ENCODE data around the gene PPM1A. TPM values are rescaled to one million over a fixed set of nuclear protein-coding genes. Genes with fewer than 3 reads are reported as not detected.

Gene PPM1A
- polyA plus RNA-seq, 4 donors: 62.7 to 82.1 (median 71.5) TPM

GRCh38 chr14:60257865-60258264, 8.8 kb downstream of the PPM1A start:
- no peak for DNase-seq (ENCODE audit: low read depth in 4 of 4, low spot score in 2 of 4)

- no peak for DNase-seq (ENCODE audit: low read depth in 4 of 4, low spot score in 2 of 4)
Measured at GRCh38 chr14:60265163-60265562, 16.1 kb downstream of the PPM1A start.

- DNase-seq (ENCODE audit: low read depth in 4 of 4, low spot score in 2 of 4): no peak
Measured at GRCh38 chr14:60266021-60266937, 17.3 kb downstream of the PPM1A start.

- DNase-seq (ENCODE audit: low read depth in 4 of 4, low spot score in 2 of 4): no peak
Measured at GRCh38 chr14:60272177-60272576, 23.2 kb downstream of the PPM1A start.

- DNase-seq (ENCODE audit: low read depth in 4 of 4, low spot score in 2 of 4): peak in 2 of 4 donors; percentile 7 to 15
Measured at GRCh38 chr14:60273956-60274355, 24.9 kb downstream of the PPM1A start.

- DNase-seq (ENCODE audit: low read depth in 4 of 4, low spot score in 2 of 4): peak in 1 of 4 donors; percentile 7
Measured at GRCh38 chr14:60274448-60274847, 25.4 kb downstream of the PPM1A start.

GRCh38 chr14:60275932-60276331, 26.9 kb downstream of the PPM1A start:
- no peak for DNase-seq (ENCODE audit: low read depth in 4 of 4, low spot score in 2 of 4)

GRCh38 chr14:60276347-60276746, 27.3 kb downstream of the PPM1A start:
- DNase-seq (ENCODE audit: low read depth in 4 of 4, low spot score in 2 of 4): no peak

GRCh38 chr14:60277605-60278190, 28.7 kb downstream of the PPM1A start:
- DNase-seq (ENCODE audit: low read depth in 4 of 4, low spot score in 2 of 4): no peak

GRCh38 chr14:60278350-60278749, 29.3 kb downstream of the PPM1A start:
- no peak for DNase-seq (ENCODE audit: low read depth in 4 of 4, low spot score in 2 of 4)

- no peak for DNase-seq (ENCODE audit: low read depth in 4 of 4, low spot score in 2 of 4)
Measured at GRCh38 chr14:60287452-60287851, 38.4 kb downstream of the PPM1A start.

GRCh38 chr14:60288279-60288678, 39.3 kb downstream of the PPM1A start:
- DNase-seq (ENCODE audit: low read depth in 4 of 4, low spot score in 2 of 4): no peak

- no peak for DNase-seq (ENCODE audit: low read depth in 4 of 4, low spot score in 2 of 4)
Measured at GRCh38 chr14:60294411-60295069, 45.5 kb downstream of the PPM1A start.

GRCh38 chr14:60300019-60300418, 51.0 kb downstream of the PPM1A start:
- DNase-seq (ENCODE audit: low read depth in 4 of 4, low spot score in 2 of 4): no peak

- DNase-seq (ENCODE audit: low read depth in 4 of 4, low spot score in 2 of 4): no peak
Measured at GRCh38 chr14:60301685-60302084, 52.7 kb downstream of the PPM1A start.

GRCh38 chr14:60302663-60303062, 53.6 kb downstream of the PPM1A start:
- DNase-seq (ENCODE audit: low read depth in 4 of 4, low spot score in 2 of 4): no peak

GRCh38 chr14:60303745-60304144, 54.7 kb downstream of the PPM1A start:
- no peak for DNase-seq (ENCODE audit: low read depth in 4 of 4, low spot score in 2 of 4)

GRCh38 chr14:60304509-60304908, 55.5 kb downstream of the PPM1A start:
- no peak for DNase-seq (ENCODE audit: low read depth in 4 of 4, low spot score in 2 of 4)

GRCh38 chr14:60309867-60310552, 61.0 kb downstream of the PPM1A start:
- peak in 1 of 4 donors; percentile 3 for DNase-seq (ENCODE audit: low read depth in 4 of 4, low spot score in 2 of 4)

GRCh38 chr14:60311417-60311816, 62.4 kb downstream of the PPM1A start:
- DNase-seq (ENCODE audit: low read depth in 4 of 4, low spot score in 2 of 4): no peak

- no peak for DNase-seq (ENCODE audit: low read depth in 4 of 4, low spot score in 2 of 4)
Measured at GRCh38 chr14:60313093-60313492, 64.1 kb downstream of the PPM1A start.

All from left renal cortex interstitium (tissue), 4 donors.